ENCODE data around the gene FAHD2A.
"Not testable (repeated sequence)": the region's sequence is repeated elsewhere in the genome, so short reads cannot be mapped to it uniquely, and the experiment has no call there.

The FAHD2A gene

GRCh38 chr2:95375532-95376150 lies 26.9 kb upstream of the FAHD2A start:
- no peak for DNase-seq (ENCODE audit: low read depth in 3 of 3, low spot score in 1 of 3)

- no peak for DNase-seq (ENCODE audit: low read depth in 3 of 3, low spot score in 1 of 3)
Measured at GRCh38 chr2:95376311-95377215, 25.9 kb upstream of the FAHD2A start.

- no peak for DNase-seq (ENCODE audit: low read depth in 3 of 3, low spot score in 1 of 3)
Measured at GRCh38 chr2:95377216-95378123, 25.0 kb upstream of the FAHD2A start.

DNA sequence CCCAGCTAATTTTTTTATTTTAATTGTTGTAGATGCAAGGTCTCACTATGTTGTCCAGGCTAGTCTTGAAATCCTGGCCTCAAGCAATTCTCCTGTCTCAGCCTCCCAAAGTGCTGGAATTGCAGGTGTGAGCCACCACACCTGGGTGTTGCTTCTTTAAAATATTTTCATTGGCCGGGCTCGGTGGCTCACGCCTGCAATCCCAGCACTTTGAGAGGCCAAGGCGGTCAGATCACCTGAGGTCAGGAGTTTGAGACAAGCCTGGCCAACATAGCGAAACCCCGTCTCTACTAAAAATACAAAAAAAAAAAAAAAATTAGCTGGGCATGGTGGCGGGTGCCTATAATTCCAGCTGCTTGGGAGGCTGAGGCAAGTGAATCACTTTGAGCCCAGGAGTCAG lies 24.2 kb upstream of the FAHD2A start:
- not testable (repeated sequence) for DNase-seq (ENCODE audit: low read depth in 3 of 3, low spot score in 1 of 3)

DNA sequence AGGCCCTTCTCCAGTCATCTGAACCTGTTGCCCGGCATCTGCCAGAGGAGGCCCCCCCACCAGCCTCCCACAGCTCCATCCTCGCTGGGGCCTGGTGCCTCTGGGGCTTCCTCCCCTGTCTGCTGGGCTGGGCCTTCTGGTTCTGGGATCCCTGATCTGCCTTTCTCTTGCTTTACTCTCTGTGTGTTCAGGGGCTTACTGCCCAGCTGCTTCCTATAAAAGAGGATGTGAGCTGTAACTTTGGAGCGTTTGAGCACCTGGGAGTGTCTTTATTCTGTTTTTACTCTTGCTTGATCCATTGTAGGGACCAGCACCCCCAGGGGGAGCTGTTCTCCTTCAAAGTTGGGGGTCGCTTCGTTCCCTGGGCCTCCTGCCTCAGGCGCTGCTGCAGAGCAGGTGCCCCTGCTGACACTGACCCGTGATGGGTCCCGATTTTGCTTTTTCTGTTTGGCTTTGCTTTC lies 23.1 kb upstream of the FAHD2A start:
- DNase-seq (ENCODE audit: low read depth in 3 of 3, low spot score in 1 of 3), result no peak

DNA sequence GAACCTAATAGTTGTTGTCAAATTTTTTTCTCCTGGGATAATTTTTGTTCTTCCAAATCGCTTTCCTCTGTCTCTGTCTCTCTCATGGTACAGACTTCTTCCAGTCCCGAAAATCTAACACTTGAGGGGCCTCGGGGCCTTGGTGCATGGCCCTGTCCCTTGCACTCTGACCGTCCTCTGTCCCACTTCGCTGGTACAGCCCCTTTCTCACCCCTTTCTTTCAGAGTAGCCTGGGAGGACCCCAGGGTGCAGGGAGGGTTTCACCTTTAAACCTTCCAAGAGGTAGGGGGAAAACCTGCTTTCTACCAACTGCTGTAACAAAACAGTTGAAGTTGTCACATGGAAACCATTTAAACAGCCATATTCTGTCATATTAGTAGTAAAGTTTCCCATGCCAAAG lies 22.2 kb upstream of the FAHD2A start:
- no peak for DNase-seq (ENCODE audit: low read depth in 3 of 3, low spot score in 1 of 3)

DNA sequence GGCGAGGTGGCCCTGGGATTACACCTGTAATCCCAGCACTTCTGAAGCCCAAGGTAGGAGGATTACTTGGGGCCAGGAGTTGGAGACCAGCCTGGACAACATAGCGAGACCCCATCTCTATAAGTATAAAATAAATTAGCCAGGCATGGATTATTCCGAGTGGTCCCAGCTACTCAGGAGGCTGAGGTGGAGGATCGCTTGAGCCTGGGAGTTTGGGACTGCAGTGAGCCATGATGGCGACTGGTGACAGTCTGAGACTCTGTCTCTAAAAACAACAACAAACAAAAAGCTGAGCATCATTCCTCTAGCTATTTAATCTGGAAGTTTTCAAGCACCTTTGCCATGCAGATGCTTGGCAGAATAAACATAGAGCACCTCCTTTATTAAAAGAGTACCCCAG lies 21.8 kb upstream of the FAHD2A start:
- DNase-seq (ENCODE audit: low read depth in 3 of 3, low spot score in 1 of 3), result no peak

DNA sequence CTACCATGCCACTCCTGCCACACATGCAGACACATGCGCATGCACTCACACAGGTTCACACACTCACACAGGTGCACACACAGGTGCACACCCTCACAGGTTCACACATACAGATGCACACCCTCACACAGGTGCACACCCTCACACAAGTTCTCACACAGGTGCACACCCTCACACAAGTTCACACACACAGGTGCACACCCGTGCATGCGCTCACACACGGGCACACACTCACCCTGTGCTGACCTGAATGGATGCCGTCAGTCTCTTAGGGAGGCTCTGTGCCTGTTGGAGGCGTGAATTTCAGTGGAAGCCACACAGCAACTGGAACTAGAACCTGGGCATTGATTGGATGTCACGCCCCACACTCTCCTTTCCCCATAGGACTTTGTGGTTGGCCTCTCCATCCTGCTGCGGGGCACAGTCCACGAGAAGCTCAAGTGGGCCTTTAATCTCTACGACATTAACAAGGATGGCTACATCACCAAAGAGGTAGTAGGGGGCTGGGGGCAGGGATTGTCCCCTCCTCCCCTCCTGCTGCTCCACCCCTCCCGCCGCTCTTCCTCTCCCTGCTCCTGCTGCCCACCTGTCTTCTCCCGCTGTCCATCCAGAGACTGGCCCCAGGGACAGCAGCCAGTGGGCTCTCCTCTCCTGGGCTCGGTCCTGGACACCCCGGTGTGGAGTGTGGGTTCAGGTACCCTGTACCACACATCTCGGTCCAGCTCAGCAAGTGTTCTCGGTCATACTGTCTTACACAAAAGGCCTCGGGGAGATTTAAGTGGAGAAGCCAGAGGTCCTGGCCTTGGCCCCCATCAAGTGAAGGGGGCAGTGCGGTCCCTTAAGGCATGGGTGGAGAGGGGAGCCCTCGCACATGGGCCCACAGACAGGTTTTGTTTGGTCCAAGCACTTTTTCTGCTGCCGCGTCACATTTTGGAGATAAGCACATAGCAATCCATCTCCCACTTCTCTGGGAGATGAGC lies 21.0 kb upstream of the FAHD2A start:
- DNase-seq (ENCODE audit: low read depth in 3 of 3, low spot score in 1 of 3), result no peak

DNA sequence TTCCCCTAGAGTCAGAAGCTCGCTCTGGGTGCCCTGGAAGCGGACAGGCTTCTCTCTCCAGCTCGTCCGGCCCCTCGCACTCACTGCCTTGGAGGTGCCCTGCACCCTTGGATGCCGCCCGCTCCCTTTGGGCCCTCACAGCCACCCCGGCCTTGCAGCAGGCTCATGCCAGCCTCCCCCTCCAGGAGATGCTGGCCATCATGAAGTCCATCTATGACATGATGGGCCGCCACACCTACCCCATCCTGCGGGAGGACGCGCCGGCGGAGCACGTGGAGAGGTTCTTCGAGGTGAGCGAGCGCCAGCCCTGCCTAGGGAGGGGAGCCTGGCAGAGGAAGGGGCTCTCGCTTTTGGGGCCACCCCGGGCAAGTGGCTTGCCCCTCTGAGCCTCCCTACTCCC lies 20.3 kb upstream of the FAHD2A start:
- DNase-seq (ENCODE audit: low read depth in 3 of 3, low spot score in 1 of 3), result no peak

DNA sequence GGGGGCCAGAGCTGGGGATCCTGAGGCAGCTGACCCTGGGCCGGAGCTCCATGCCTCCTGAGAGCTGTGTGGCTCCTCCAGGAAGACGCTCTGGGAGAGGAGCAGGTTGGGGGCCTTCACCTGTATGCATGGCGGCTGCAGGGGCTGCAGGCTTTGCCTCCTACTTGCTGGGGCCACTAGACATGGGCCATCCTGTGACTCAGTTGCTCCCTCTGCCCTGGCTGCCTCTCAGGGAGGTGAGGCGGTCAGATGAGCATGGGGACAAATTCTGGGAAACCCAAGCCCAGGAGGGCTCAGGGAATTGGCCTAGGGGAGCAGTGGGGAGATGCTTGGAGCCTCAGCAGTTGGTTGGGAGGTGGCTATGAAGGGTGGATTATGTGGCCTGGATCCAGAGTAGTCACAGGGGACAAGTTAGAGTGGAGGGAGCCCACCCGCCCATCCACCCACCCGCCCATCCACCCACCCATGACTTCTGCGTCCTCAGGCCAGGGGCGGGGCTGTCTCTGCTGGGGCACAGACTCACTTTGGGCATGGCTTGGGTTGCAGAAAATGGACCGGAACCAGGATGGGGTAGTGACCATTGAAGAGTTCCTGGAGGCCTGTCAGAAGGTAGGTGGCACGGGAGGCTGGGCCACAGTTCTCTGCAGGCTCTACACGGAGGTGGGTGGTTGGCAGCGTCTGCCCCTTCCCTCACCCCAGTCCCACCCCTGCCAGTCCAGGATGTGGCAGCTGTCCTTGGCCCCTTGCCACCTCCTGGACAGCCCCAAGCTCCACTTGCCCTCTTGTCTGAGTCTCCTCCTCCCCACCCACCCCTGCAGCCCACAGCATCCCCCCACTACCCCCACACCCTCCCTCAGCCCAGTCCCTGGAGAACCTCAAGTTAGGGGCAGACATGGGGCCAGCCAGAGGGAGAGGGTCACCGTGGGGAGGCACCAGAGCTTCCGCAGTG lies 19.5 kb upstream of the FAHD2A start:
- no peak for DNase-seq (ENCODE audit: low read depth in 3 of 3, low spot score in 1 of 3)

GRCh38 chr2:95383635-95384027 lies 18.9 kb upstream of the FAHD2A start:
- DNase-seq (ENCODE audit: low read depth in 3 of 3, low spot score in 1 of 3), result no peak

GRCh38 chr2:95384854-95385569 lies 17.5 kb upstream of the FAHD2A start:
- no peak for DNase-seq (ENCODE audit: low read depth in 3 of 3, low spot score in 1 of 3)

DNA sequence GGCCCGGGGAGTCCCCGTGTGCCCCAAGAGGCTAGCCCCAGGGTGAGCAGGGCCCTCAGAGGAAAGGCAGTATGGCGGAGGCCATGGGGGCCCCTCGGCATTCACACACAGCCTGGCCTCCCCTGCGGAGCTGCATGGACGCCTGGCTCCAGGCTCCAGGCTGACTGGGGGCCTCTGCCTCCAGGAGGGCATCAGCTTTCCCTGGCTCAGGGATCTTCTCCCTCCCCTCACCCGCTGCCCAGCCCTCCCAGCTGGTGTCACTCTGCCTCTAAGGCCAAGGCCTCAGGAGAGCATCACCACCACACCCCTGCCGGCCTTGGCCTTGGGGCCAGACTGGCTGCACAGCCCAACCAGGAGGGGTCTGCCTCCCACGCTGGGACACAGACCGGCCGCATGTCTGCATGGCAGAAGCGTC lies 16.9 kb upstream of the FAHD2A start:
- DNase-seq (ENCODE audit: low read depth in 3 of 3, low spot score in 1 of 3), result no peak

GRCh38 chr2:95386031-95386430 lies 16.5 kb upstream of the FAHD2A start:
- no peak for DNase-seq (ENCODE audit: low read depth in 3 of 3, low spot score in 1 of 3)

- DNase-seq (ENCODE audit: low read depth in 3 of 3, low spot score in 1 of 3), result no peak
Measured at GRCh38 chr2:95387358-95387757, 15.2 kb upstream of the FAHD2A start.

DNA sequence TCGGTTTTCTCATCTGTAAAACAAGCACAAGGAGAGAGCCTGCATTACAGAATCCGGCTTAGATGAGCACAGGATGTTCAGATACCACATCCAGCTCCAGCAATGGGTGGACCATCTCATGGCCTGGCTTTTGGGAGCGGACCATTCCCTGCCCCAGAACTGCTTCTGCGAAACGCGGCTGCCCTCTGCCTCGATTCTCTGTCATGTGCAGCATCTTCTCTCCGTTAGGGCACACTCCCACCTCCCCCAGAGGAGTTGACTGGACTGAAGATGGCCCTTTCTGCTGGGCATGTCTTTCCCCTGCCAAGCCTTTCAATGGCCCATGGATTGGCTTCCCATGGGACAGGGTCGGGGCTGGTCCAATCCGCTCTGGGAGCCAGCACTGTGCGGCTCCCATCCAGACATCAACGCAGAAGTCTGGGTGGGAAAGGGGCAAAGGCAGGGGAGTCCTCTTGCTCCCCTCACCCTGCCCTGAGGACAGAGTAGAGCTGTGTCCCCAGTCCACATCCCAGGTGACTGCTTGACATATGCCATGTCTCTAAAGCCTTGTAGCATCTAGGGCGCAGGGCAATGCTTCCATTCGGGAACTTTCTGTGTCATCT lies 14.3 kb upstream of the FAHD2A start:
- no peak for DNase-seq (ENCODE audit: low read depth in 3 of 3, low spot score in 1 of 3)

- DNase-seq (ENCODE audit: low read depth in 3 of 3, low spot score in 1 of 3), result no peak
Measured at GRCh38 chr2:95388856-95389244, 13.7 kb upstream of the FAHD2A start.
